SK-N-SH treated with all-trans-retinoic acid at 6 μM for 48 hours (cell line): ENCODE results near the gene OR9Q1.

Experiments
- ATAC-seq: fragments of 200-7000 bp; cut with Tn5 transposase; 3 replicates; pipeline ENCODE4 v1.9.1; 2020; ENCODE audit warnings: mild to moderate bottlenecking, moderate library complexity
- ARNTL ChIP-seq: fragments of 450-650 bp; formaldehyde crosslinking; IDR thresholded peaks from 2 replicates; pipeline ENCODE4 v1.5.0; 2020; ENCODE audit warnings: low read depth, mild to moderate bottlenecking, moderate library complexity, borderline replicate concordance
- BACH2 ChIP-seq: fragments of 250-450 bp; sonication (Bioruptor Pico); IDR thresholded peaks from 2 replicates; pipeline ENCODE4 v1.9.0; 2021; ENCODE audit warnings: mild to moderate bottlenecking, borderline replicate concordance
- CSDC2 ChIP-seq: fragments of 250-450 bp; sonication (Bioruptor Pico); IDR thresholded peaks from 2 replicates; pipeline ENCODE4 v1.5.0; 2020; ENCODE audit warnings: mild to moderate bottlenecking, moderate library complexity
- ESRRG ChIP-seq: fragments of 250-450 bp; sonication (Bioruptor Pico); IDR thresholded peaks from 2 replicates; pipeline ENCODE4 v1.6.1; 2021; ENCODE audit warnings: mild to moderate bottlenecking
- GLIS3 ChIP-seq: fragments of 250-450 bp; sonication (Bioruptor Pico); IDR thresholded peaks from 2 replicates; pipeline ENCODE4 v1.5.0; 2020; ENCODE audit warnings: mild to moderate bottlenecking, moderate library complexity
- ISL1 ChIP-seq: fragments of 250-450 bp; sonication (Bioruptor Pico); IDR thresholded peaks from 2 replicates; pipeline ENCODE4 v2.1.2; 2022; ENCODE audit warnings: mild to moderate bottlenecking, moderate library complexity
- OSR1 ChIP-seq: fragments of 250-450 bp; sonication (Bioruptor Pico); IDR thresholded peaks from 2 replicates; pipeline ENCODE4 v1.8.0; 2022; ENCODE audit warnings: moderate library complexity, mild to moderate bottlenecking, inconsistent platforms
- PPARA ChIP-seq: fragments of 250-450 bp; sonication (Bioruptor Pico); IDR thresholded peaks from 2 replicates; pipeline ENCODE4 v1.5.0; 2020; ENCODE audit warnings: mild to moderate bottlenecking, borderline replicate concordance
- RARB ChIP-seq: fragments of 250-450 bp; sonication (Bioruptor Pico); IDR thresholded peaks from 2 replicates; pipeline ENCODE4 v1.8.0; 2021; ENCODE audit warnings: mild to moderate bottlenecking, moderate library complexity
- TCF4 ChIP-seq: fragments of 250-450 bp; sonication (Bioruptor Pico); IDR thresholded peaks from 2 replicates; pipeline ENCODE4 v1.8.0; 2021; ENCODE audit warnings: mild to moderate bottlenecking, moderate library complexity, borderline replicate concordance
- TOX ChIP-seq: fragments of 250-450 bp; sonication (Bioruptor Pico); IDR thresholded peaks from 2 replicates; pipeline ENCODE4 v1.8.0; 2021; ENCODE audit warnings: mild to moderate bottlenecking, moderate library complexity, borderline replicate concordance
- ZC3H10 ChIP-seq: fragments of 250-450 bp; sonication (Bioruptor Pico); IDR thresholded peaks from 2 replicates; pipeline ENCODE4 v1.5.1; 2021; ENCODE audit warnings: mild to moderate bottlenecking, moderate library complexity
- ZFP3 ChIP-seq: fragments of 250-450 bp; sonication (Bioruptor Pico); IDR thresholded peaks from 2 replicates; pipeline ENCODE4 v1.5.0; 2020; ENCODE audit warnings: mild to moderate bottlenecking, moderate library complexity
- ZFP30 ChIP-seq: fragments of 450-650 bp; formaldehyde crosslinking; IDR thresholded peaks from 2 replicates; pipeline ENCODE4 v1.5.0; 2022; ENCODE audit warnings: mild to moderate bottlenecking, moderate library complexity
- ZNF565 ChIP-seq: fragments of 450-650 bp; formaldehyde crosslinking; conservative IDR thresholded peaks from 2 replicates; pipeline ENCODE4 v1.5.0; 2020; ENCODE audit warnings: low read depth, mild to moderate bottlenecking, moderate library complexity
- ZNF70 ChIP-seq: fragments of 450-650 bp; formaldehyde crosslinking; IDR thresholded peaks from 2 replicates; pipeline ENCODE4 v1.5.0; 2020; ENCODE audit warnings: mild to moderate bottlenecking, moderate library complexity
- ZNF8 ChIP-seq: fragments of 450-650 bp; formaldehyde crosslinking; IDR thresholded peaks from 2 replicates; pipeline ENCODE4 v1.5.0; 2020; ENCODE audit warnings: mild to moderate bottlenecking, moderate library complexity
- TF ChIP-seq, protein P1 (sequence below): fragments of 250-450 bp; sonication (Bioruptor Pico); IDR thresholded peaks from 2 replicates; pipeline ENCODE4 v1.8.0; 2020; ENCODE audit warnings: mild to moderate bottlenecking, moderate library complexity, borderline replicate concordance
- TF ChIP-seq, protein P2 (sequence below): fragments of 250-450 bp; sonication (Bioruptor Pico); IDR thresholded peaks from 2 replicates; pipeline ENCODE4 v1.5.1; 2020; ENCODE audit warnings: low read depth, mild to moderate bottlenecking, moderate library complexity
- TF ChIP-seq, protein P3 (sequence below): fragments of 250-450 bp; sonication (Bioruptor Pico); IDR thresholded peaks from 2 replicates; pipeline ENCODE4 v1.5.1; 2021; ENCODE audit warnings: mild to moderate bottlenecking, moderate library complexity
- TF ChIP-seq, protein P4 (sequence below): fragments of 250-450 bp; sonication (Bioruptor Pico); IDR thresholded peaks from 2 replicates; pipeline ENCODE4 v1.5.0; 2020; ENCODE audit warnings: mild to moderate bottlenecking, moderate library complexity

Gene OR9Q1

DNA sequence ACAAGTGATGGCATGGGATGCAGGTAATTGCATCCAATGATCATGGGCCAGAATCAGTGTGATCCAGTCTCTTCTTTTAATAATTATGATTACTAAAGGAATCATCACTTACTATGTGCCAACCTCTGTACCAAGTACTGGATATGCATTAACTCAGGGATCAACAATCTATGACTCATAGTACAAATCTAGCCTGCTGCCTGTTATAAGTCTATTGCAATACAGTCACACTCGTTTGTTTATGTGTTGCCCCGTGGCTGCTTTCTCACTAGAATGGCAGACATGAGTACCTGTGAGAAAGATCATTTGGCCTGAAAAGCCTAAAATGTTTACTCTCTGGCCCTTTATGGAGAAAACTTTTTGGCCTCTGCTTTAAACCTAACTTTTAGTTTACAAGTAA, 52.1 kb downstream of the OR9Q1 start (continued):
- TF ChIP-seq, protein P1, sequence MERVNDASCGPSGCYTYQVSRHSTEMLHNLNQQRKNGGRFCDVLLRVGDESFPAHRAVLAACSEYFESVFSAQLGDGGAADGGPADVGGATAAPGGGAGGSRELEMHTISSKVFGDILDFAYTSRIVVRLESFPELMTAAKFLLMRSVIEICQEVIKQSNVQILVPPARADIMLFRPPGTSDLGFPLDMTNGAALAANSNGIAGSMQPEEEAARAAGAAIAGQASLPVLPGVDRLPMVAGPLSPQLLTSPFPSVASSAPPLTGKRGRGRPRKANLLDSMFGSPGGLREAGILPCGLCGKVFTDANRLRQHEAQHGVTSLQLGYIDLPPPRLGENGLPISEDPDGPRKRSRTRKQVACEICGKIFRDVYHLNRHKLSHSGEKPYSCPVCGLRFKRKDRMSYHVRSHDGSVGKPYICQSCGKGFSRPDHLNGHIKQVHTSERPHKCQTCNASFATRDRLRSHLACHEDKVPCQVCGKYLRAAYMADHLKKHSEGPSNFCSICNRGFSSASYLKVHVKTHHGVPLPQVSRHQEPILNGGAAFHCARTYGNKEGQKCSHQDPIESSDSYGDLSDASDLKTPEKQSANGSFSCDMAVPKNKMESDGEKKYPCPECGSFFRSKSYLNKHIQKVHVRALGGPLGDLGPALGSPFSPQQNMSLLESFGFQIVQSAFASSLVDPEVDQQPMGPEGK (CRISPR knock-in tag): no peak
- no peak for TF ChIP-seq ARNTL

DNA sequence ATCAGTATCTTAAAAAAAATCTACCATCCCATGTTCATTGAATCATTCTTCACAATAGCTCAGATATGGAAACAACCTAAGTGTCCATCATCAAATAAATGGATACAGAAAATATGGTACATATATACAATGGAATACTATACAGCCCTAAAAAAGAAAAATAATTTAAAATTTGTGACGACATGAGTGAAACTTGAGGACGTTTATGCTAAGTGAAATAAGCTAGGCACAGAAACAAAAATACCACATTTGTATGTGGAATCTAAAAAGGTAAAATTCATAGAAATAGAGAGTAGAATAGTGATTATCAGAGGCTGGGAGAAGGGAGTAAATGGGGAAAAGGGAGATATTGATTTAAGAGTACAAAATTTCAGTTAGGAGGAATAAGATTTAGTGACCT, 62.8 kb downstream of the OR9Q1 start:
- TF ChIP-seq CSDC2 (no peak), RARB (CRISPR knock-in tag) (no peak), ISL1 (no peak), GLIS3 (CRISPR knock-in tag) (no peak), ARNTL (no peak), BACH2 (CRISPR knock-in tag) (no peak), TCF4 (CRISPR knock-in tag) (no peak), ZNF70 (no peak), ESRRG (CRISPR knock-in tag) (no peak), OSR1 (CRISPR knock-in tag) (no peak), ZFP3 (CRISPR knock-in tag) (no peak), ZNF565 (CRISPR knock-in tag) (no peak), PPARA (CRISPR knock-in tag) (no peak), ZC3H10 (CRISPR knock-in tag) (no peak), ZFP30 (CRISPR knock-in tag) (no peak)
- TF ChIP-seq, protein P2, sequence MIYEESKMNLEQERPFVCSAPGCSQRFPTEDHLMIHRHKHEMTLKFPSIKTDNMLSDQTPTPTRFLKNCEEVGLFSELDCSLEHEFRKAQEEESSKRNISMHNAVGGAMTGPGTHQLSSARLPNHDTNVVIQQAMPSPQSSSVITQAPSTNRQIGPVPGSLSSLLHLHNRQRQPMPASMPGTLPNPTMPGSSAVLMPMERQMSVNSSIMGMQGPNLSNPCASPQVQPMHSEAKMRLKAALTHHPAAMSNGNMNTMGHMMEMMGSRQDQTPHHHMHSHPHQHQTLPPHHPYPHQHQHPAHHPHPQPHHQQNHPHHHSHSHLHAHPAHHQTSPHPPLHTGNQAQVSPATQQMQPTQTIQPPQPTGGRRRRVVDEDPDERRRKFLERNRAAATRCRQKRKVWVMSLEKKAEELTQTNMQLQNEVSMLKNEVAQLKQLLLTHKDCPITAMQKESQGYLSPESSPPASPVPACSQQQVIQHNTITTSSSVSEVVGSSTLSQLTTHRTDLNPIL (CRISPR knock-in tag): no peak
- TF ChIP-seq, protein P3, sequence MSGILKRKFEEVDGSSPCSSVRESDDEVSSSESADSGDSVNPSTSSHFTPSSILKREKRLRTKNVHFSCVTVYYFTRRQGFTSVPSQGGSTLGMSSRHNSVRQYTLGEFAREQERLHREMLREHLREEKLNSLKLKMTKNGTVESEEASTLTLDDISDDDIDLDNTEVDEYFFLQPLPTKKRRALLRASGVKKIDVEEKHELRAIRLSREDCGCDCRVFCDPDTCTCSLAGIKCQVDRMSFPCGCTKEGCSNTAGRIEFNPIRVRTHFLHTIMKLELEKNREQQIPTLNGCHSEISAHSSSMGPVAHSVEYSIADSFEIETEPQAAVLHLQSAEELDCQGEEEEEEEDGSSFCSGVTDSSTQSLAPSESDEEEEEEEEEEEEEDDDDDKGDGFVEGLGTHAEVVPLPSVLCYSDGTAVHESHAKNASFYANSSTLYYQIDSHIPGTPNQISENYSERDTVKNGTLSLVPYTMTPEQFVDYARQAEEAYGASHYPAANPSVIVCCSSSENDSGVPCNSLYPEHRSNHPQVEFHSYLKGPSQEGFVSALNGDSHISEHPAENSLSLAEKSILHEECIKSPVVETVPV (CRISPR knock-in tag): no peak
- TF ChIP-seq, protein P4, sequence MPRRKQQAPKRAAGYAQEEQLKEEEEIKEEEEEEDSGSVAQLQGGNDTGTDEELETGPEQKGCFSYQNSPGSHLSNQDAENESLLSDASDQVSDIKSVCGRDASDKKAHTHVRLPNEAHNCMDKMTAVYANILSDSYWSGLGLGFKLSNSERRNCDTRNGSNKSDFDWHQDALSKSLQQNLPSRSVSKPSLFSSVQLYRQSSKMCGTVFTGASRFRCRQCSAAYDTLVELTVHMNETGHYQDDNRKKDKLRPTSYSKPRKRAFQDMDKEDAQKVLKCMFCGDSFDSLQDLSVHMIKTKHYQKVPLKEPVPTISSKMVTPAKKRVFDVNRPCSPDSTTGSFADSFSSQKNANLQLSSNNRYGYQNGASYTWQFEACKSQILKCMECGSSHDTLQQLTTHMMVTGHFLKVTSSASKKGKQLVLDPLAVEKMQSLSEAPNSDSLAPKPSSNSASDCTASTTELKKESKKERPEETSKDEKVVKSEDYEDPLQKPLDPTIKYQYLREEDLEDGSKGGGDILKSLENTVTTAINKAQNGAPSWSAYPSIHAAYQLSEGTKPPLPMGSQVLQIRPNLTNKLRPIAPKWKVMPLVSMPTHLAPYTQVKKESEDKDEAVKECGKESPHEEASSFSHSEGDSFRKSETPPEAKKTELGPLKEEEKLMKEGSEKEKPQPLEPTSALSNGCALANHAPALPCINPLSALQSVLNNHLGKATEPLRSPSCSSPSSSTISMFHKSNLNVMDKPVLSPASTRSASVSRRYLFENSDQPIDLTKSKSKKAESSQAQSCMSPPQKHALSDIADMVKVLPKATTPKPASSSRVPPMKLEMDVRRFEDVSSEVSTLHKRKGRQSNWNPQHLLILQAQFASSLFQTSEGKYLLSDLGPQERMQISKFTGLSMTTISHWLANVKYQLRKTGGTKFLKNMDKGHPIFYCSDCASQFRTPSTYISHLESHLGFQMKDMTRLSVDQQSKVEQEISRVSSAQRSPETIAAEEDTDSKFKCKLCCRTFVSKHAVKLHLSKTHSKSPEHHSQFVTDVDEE (CRISPR knock-in tag): no peak
- no peak for ATAC-seq

DNA sequence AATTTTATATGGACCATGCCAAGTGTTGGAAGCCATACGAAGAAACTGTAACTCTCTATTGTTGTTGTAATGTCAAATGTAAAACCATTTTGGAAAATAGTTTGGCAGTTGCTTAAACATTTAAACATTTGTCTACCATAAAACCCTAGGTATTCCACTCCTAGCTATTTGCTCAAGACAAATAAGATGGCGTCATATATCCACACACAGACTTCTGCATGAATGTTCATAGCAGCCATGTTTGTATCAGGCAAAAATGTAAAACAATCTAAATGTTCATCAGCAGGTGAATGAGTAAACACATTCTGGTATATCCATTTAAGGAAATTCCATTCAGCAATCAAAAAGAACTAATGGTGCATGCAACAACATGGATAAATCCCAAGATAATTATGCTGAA, 73.8 kb downstream of the OR9Q1 start:
- ATAC-seq: no peak
- no peak for TF ChIP-seq ESRRG (CRISPR knock-in tag)
- TF ChIP-seq ZC3H10 (CRISPR knock-in tag): no peak
- TF ChIP-seq ZNF8 (CRISPR knock-in tag): no peak
- TF ChIP-seq ZFP3 (CRISPR knock-in tag): no peak
- no peak for TF ChIP-seq CSDC2
- no peak for TF ChIP-seq ISL1
- TF ChIP-seq, protein P4 (CRISPR knock-in tag): no peak
- TF ChIP-seq, protein P2 (CRISPR knock-in tag): no peak
- TF ChIP-seq, protein P3 (CRISPR knock-in tag): no peak
- no peak for TF ChIP-seq TCF4 (CRISPR knock-in tag)
- TF ChIP-seq ARNTL: no peak
- no peak for TF ChIP-seq PPARA (CRISPR knock-in tag)
- no peak for TF ChIP-seq ZNF565 (CRISPR knock-in tag)
- TF ChIP-seq TOX (CRISPR knock-in tag): no peak
- TF ChIP-seq ZNF70: no peak
- TF ChIP-seq, protein P1 (CRISPR knock-in tag): no peak
